PC-3 (cell line): ENCODE data around the gene C1QL4.

Experiments used
- EZH2 ChIP-seq: fragments of 300-600 bp; sonication (generic); IDR thresholded peaks from one replicate; pipeline ENCODE4 v1.6.1; 2017; ENCODE audit warnings: antibody characterized with exemption, mild to moderate bottlenecking, low read length; ENCODE audit not compliant: unreplicated experiment
- EZH2phosphoT487 ChIP-seq: fragments of 300-600 bp; sonication (generic); IDR thresholded peaks from 2 replicates; pipeline ENCODE4 v1.6.1; 2018; ENCODE audit warnings: mild to moderate bottlenecking, antibody characterized with exemption, low read length, borderline replicate concordance
- TF ChIP-seq, protein P1 (sequence below): fragments of 300-600 bp; sonication (generic); conservative IDR thresholded peaks from 2 replicates; pipeline ENCODE4 v1.5.1; 2017; ENCODE audit warnings: antibody characterized with exemption, low read depth, mild to moderate bottlenecking, low read length

- TF ChIP-seq EZH2 (no peak), EZH2phosphoT487 (no peak)
- TF ChIP-seq, protein P1, sequence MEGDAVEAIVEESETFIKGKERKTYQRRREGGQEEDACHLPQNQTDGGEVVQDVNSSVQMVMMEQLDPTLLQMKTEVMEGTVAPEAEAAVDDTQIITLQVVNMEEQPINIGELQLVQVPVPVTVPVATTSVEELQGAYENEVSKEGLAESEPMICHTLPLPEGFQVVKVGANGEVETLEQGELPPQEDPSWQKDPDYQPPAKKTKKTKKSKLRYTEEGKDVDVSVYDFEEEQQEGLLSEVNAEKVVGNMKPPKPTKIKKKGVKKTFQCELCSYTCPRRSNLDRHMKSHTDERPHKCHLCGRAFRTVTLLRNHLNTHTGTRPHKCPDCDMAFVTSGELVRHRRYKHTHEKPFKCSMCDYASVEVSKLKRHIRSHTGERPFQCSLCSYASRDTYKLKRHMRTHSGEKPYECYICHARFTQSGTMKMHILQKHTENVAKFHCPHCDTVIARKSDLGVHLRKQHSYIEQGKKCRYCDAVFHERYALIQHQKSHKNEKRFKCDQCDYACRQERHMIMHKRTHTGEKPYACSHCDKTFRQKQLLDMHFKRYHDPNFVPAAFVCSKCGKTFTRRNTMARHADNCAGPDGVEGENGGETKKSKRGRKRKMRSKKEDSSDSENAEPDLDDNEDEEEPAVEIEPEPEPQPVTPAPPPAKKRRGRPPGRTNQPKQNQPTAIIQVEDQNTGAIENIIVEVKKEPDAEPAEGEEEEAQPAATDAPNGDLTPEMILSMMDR = no peak
Observed at GRCh38 chr12:49340971-49341776, 4.2 kb upstream of the C1QL4 start.
